Ascending aorta (tissue), 2 donors: Measurements from ENCODE around the gene ATP8A2. TPM values are rescaled to one million over a fixed set of nuclear protein-coding genes. Genes with fewer than 3 reads are reported as not detected.

Experiments used
- DNase-seq, 2 donors: peaks; one replicate each; pipeline ENCODE4 v3.0.0-alpha.2; 2019; ENCODE audit warnings: low spot score in 2 of 2
- H3K27ac ChIP-seq, 2 donors: fragments of 200-600 bp; sonication (generic); one replicate each; pipeline ENCODE4 v1.5.1; 2016 to 2017; ENCODE audit warnings: mild to moderate bottlenecking in 1 of 2
- H3K27me3 ChIP-seq: fragments of 200-600 bp; sonication (generic); one replicate; pipeline ENCODE4 v1.5.1; 2017
- H3K36me3 ChIP-seq, 2 donors: fragments of 200-600 bp; sonication (generic); one replicate each; pipeline ENCODE4 v1.5.1; 2016
- H3K4me1 ChIP-seq, 2 donors: fragments of 200-600 bp; sonication (generic); one replicate each; pipeline ENCODE4 v1.5.1; 2016 to 2017; ENCODE audit warnings: mild to moderate bottlenecking in 1 of 2
- H3K4me3 ChIP-seq, 2 donors: fragments of 200-600 bp; sonication (generic); one replicate each; pipeline ENCODE4 v1.5.1; 2016 to 2017; ENCODE audit warnings: mild to moderate bottlenecking in 1 of 2
- H3K9me3 ChIP-seq, 2 donors: fragments of 200-600 bp; sonication (generic); one replicate each; pipeline ENCODE4 v1.5.1; 2016
- CTCF ChIP-seq, 3 experiments: fragments of 200-600 bp in 2 of 3; fragments of 450-650 bp in 1 of 3; sonication (generic) in 2 of 3; IDR thresholded peaks; one replicate each; pipeline ENCODE4 v1.5.1; 2016 to 2019; ENCODE audit warnings: antibody characterized with exemption in 3 of 3, mild to moderate bottlenecking in 1 of 3, moderate library complexity in 1 of 3
- intact Hi-C: fragments of 100-400 bp; cut with DNase I; formaldehyde crosslinking; loops from one replicate; pipeline ENCODE4 v1.15.1; 2023
- total RNA-seq: library from RNA; depleted of rRNA; stranded (reverse); fragments of >200 nt; gene quantifications from one replicate; pipeline ENCODE4 v1.1.0, GENCODE V29; 2016

The ATP8A2 gene
- total RNA-seq, 1 donor from 2014 or later = under 0.01 TPM

GRCh38 chr13:25391932-25392331 lies 20.2 kb downstream of the ATP8A2 start:
- H3K36me3 ChIP-seq = no peaks in the 10 kb centered on the region
- no peaks in the 10 kb centered on the region for H3K27me3 ChIP-seq
- intact Hi-C loops = no loop called here
- H3K9me3 ChIP-seq = no peaks in the 10 kb centered on the region
- DNase-seq = no peak
- no peak for TF ChIP-seq CTCF (IDR thresholded peaks at IDR 0.05)
- H3K4me3 ChIP-seq = no peak overlapping the region
- no peak overlapping the region for H3K27ac ChIP-seq
- no peaks in the 10 kb centered on the region for H3K4me1 ChIP-seq

GRCh38 chr13:25394402-25395060 lies 22.8 kb downstream of the ATP8A2 start:
- Histone ChIP-seq H3K27me3 (no peaks in the 10 kb centered on the region), H3K36me3 (no peaks in the 10 kb centered on the region), H3K27ac (no peak overlapping the region), H3K9me3 (no peaks in the 10 kb centered on the region), H3K4me3 (no peak overlapping the region), H3K4me1 (no peaks in the 10 kb centered on the region)
- intact Hi-C loops = no loop called here
- TF ChIP-seq CTCF (IDR thresholded peaks at IDR 0.05) = no peak
- DNase-seq = no peak

DNA sequence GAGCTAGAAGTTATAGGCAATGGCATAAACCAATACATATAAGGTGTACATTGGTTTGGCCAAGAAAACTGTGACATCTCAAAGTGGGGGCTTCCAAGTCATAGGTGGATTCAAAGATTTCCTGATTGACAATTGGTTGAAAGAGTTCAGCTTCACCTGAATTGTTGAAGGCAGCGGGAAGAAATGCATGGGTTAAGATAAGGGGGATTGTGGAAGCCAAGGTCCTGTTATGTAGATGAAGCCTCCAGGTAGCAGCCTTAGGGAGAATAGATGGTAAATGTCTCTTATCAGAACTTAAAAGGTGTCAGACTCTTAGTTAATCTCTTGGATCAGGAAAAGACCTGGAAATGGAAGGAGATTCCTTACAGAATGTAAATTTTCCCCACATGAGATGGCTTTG lies 26.0 kb downstream of the ATP8A2 start:
- Histone ChIP-seq H3K36me3 (no peaks in the 10 kb centered on the region), H3K4me1 (no peaks in the 10 kb centered on the region), H3K27me3 (no peaks in the 10 kb centered on the region), H3K9me3 (no peaks in the 10 kb centered on the region), H3K4me3 (no peak overlapping the region), H3K27ac (no peak overlapping the region)
- no peak for TF ChIP-seq CTCF (IDR thresholded peaks at IDR 0.05)
- intact Hi-C loops = no loop called here
- no peak for DNase-seq

- TF ChIP-seq CTCF (IDR thresholded peaks at IDR 0.05) = no peak
- intact Hi-C loops = no loop called here
- H3K9me3 ChIP-seq = no peaks in the 10 kb centered on the region
Measured at GRCh38 chr13:25400925-25401324, 29.2 kb downstream of the ATP8A2 start.

GRCh38 chr13:25401958-25402357 lies 30.2 kb downstream of the ATP8A2 start:
- H3K9me3 ChIP-seq = no peaks in the 10 kb centered on the region
- no peaks in the 10 kb centered on the region for H3K36me3 ChIP-seq
- no peak overlapping the region for H3K27ac ChIP-seq
- intact Hi-C loops = no loop called here
- H3K27me3 ChIP-seq = no peaks in the 10 kb centered on the region
- H3K4me3 ChIP-seq = no peak overlapping the region
- no peak for TF ChIP-seq CTCF (IDR thresholded peaks at IDR 0.05)
- no peak for DNase-seq
- no peaks in the 10 kb centered on the region for H3K4me1 ChIP-seq

More at GRCh38 chr13:25400925-25401324, 29.2 kb downstream of the ATP8A2 start:
- no peaks in the 10 kb centered on the region for H3K4me1 ChIP-seq
- no peak for DNase-seq
- H3K36me3 ChIP-seq = no peaks in the 10 kb centered on the region
- no peak overlapping the region for H3K4me3 ChIP-seq
- no peak overlapping the region for H3K27ac ChIP-seq
- H3K27me3 ChIP-seq = no peaks in the 10 kb centered on the region

DNA sequence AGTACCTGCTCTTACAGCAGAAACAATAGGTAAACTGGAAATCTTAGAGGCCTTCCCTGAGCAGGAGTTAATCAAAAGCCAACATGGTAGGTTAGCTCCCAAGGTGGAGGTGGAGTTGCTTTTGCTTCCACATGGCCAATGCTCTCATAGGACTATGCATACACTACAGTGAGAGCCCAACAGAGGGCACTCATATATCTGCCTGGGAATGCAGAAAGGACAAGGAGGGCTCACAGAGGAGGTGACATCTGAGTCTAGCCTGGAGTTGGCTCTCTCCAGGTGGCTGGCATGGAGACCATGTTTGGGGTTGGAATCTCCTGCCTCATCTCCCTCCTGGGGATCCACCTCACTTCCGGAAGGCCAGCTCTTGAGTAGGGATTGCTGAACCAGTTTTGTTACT lies 34.6 kb downstream of the ATP8A2 start:
- intact Hi-C loops = no loop called here
- H3K9me3 ChIP-seq = no peaks in the 10 kb centered on the region

More for the DNA sequence above, 34.6 kb downstream of the ATP8A2 start:
- no peak for DNase-seq
- Histone ChIP-seq H3K4me1 (no peaks in the 10 kb centered on the region), H3K27me3 (no peaks in the 10 kb centered on the region), H3K4me3 (no peak overlapping the region), H3K27ac (no peak overlapping the region), H3K36me3 (no peaks in the 10 kb centered on the region)
- TF ChIP-seq CTCF (IDR thresholded peaks at IDR 0.05) = no peak
